Mononuclear cell (primary cell): ENCODE measurements around the gene STAM2. TPM values are rescaled to one million over a fixed set of nuclear protein-coding genes. Genes with fewer than 3 reads are reported as not detected.

ENCODE experiments used
- H3K27me3 ChIP-seq: 2 replicates; pipeline ENCODE4 v1.6.0; 2011; ENCODE audit warnings: low read length, control low read depth; ENCODE audit not compliant: insufficient read depth
- H3K4me1 ChIP-seq: 2 replicates; pipeline ENCODE4 v1.5.1; 2011; ENCODE audit warnings: mild to moderate bottlenecking, low read length, control low read depth; ENCODE audit not compliant: insufficient read depth
- H3K4me3 ChIP-seq: 2 replicates; pipeline ENCODE4 v1.5.1; 2011; ENCODE audit warnings: mild to moderate bottlenecking, low read length, moderate library complexity
- H3K9me3 ChIP-seq: 2 replicates; pipeline ENCODE4 v1.5.1; 2011; ENCODE audit warnings: low read depth, mild to moderate bottlenecking, control low read depth, low read length
- total RNA-seq: library from RNA; depleted of rRNA; stranded (reverse); fragments of >200 nt; gene quantifications from one replicate; pipeline ENCODE4 v1.2.3, GENCODE V29; 2012

The STAM2 gene
- total RNA-seq, 1 donor = 10.4 TPM

- no peaks in the 10 kb centered on the region for H3K4me1 ChIP-seq
- no peaks in the 10 kb centered on the region for H3K27me3 ChIP-seq
- H3K4me3 ChIP-seq = no peak overlapping the region
- no peaks in the 10 kb centered on the region for H3K9me3 ChIP-seq
These were observed 92.2 kb downstream of the STAM2 start for GRCh38 chr2:152083202-152083875.

- H3K9me3 ChIP-seq = no peaks in the 10 kb centered on the region
- H3K27me3 ChIP-seq = no peaks in the 10 kb centered on the region
- H3K4me1 ChIP-seq = no peaks in the 10 kb centered on the region
- H3K4me3 ChIP-seq = no peak overlapping the region
These were observed 96.9 kb downstream of the STAM2 start for GRCh38 chr2:152078662-152079061.

DNA sequence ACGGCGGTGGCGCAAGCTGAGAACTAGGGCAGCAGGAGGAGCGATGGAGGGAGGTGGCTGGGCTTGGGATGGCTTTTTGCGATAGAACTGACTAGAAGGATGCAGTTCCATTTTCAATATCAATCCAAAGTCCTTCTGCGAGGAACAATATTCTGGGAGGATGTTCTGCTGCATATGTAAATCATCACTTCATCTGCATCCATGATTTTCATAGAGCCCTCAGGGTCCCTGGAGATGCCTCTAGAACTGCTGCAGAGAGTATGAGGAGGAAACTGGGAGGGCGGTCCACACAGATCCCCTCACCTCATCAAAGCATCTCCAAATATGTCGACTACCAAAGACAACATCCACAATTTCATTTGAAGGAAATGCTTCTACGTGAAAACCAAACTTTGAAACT, 97.5 kb downstream of the STAM2 start:
- H3K4me3 ChIP-seq = no peak overlapping the region
- H3K9me3 ChIP-seq = no peaks in the 10 kb centered on the region
- no peaks in the 10 kb centered on the region for H3K4me1 ChIP-seq
- H3K27me3 ChIP-seq = no peaks in the 10 kb centered on the region

GRCh38 chr2:152075461-152076050, 100.0 kb downstream of the STAM2 start:
- H3K4me3 ChIP-seq = no peak overlapping the region
- no peaks in the 10 kb centered on the region for H3K27me3 ChIP-seq
- H3K4me1 ChIP-seq = peaks cover 4% of the 10 kb centered on the region
- H3K9me3 ChIP-seq = no peaks in the 10 kb centered on the region

GRCh38 chr2:152072011-152072410, 103.6 kb downstream of the STAM2 start:
- Histone ChIP-seq H3K9me3 (no peaks in the 10 kb centered on the region), H3K4me1 (peaks cover 4% of the 10 kb centered on the region), H3K4me3 (no peak overlapping the region), H3K27me3 (no peaks in the 10 kb centered on the region)

GRCh38 chr2:152071518-152071917, 104.0 kb downstream of the STAM2 start:
- Histone ChIP-seq H3K4me1 (peaks cover 4% of the 10 kb centered on the region), H3K4me3 (no peak overlapping the region), H3K27me3 (no peaks in the 10 kb centered on the region), H3K9me3 (no peaks in the 10 kb centered on the region)

- no peaks in the 10 kb centered on the region for H3K9me3 ChIP-seq
- H3K4me1 ChIP-seq = peaks cover 4% of the 10 kb centered on the region
- no peaks in the 10 kb centered on the region for H3K27me3 ChIP-seq
- H3K4me3 ChIP-seq = no peak overlapping the region
These were observed 104.5 kb downstream of the STAM2 start for GRCh38 chr2:152071092-152071491.

DNA sequence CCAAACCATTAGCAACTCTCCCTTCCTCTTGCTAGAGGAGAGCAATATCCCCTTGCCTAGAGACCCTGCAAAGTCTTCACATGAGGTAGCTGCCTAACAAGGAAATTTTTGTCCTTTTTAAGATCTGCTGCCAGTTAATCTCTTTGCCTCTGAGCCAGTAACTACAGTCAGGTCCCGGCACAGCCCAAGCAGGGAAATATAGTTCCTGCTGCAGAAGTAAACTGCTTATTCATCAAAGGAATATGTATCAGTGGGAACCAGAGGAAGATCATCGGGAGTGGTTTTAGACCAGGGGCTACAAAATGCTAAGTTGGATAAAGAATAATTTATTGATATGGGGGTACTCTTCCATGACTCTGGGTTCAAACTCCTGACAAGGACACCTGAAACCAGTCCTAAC, 107.3 kb downstream of the STAM2 start:
- Histone ChIP-seq H3K9me3 (no peaks in the 10 kb centered on the region), H3K4me3 (no peak overlapping the region), H3K27me3 (no peaks in the 10 kb centered on the region), H3K4me1 (peaks cover 4% of the 10 kb centered on the region)

- Histone ChIP-seq H3K4me3 (no peak overlapping the region), H3K27me3 (no peaks in the 10 kb centered on the region), H3K4me1 (peaks cover 6% of the 10 kb centered on the region), H3K9me3 (no peaks in the 10 kb centered on the region)
These were observed 107.7 kb downstream of the STAM2 start for GRCh38 chr2:152067823-152068222.

Other genes with a start within 250 kb of the STAM2 start
- 0.84 TPM for gene CACNB4, start 76.7 kb downstream of the STAM2 start, total RNA-seq
- 1.2 TPM for gene FMNL2, start 159.4 kb upstream of the STAM2 start, total RNA-seq